H1 (cell line): ENCODE measurements around the gene CCDC86. TPM values are rescaled to one million over a fixed set of nuclear protein-coding genes. Genes with fewer than 3 reads are reported as not detected.

Experiments
- ASH2L ChIP-seq: fragments of 200-600, 300-600 bp; sonication (generic); IDR thresholded peaks from one replicate; pipeline ENCODE4 v1.7.1; 2017; ENCODE audit warnings: low read length
- BCL11A ChIP-seq, 2 experiments: IDR thresholded peaks; one replicate each; pipeline ENCODE4 v1.6.1; 2011; ENCODE audit warnings: low read depth in 2 of 2, low read length in 2 of 2, mild to moderate bottlenecking in 2 of 2
- CBX8 ChIP-seq: fragments of 300-800, 300-1000 bp; sonication (generic); IDR thresholded peaks from 2 replicates; pipeline ENCODE4 v1.7.1; 2016; ENCODE audit warnings: low read depth, low read length, borderline replicate concordance
- CHD7 ChIP-seq: fragments of 300-600 bp; sonication (generic); IDR thresholded peaks from 2 replicates; pipeline ENCODE4 v1.7.1; 2012; ENCODE audit warnings: low read length, moderate library complexity, mild to moderate bottlenecking, inconsistent platforms; ENCODE audit not compliant: insufficient replicate concordance
- NRF1 ChIP-seq: IDR thresholded peaks from 2 replicates; pipeline ENCODE4 v1.6.1; 2011; ENCODE audit warnings: mild to moderate bottlenecking, low read depth, low read length, improper control_type of control experiment
- RAD21 ChIP-seq, 2 experiments: IDR thresholded peaks in 1 of 2; conservative IDR thresholded peaks in 1 of 2; 2 replicates each; pipeline ENCODE4 v1.6.1; 2011; ENCODE audit warnings: low read depth in 2 of 2, low read length in 2 of 2, improper control_type of control experiment in 1 of 2, inconsistent platforms in 1 of 2, mild to moderate bottlenecking in 1 of 2, moderate library complexity in 1 of 2
- RBBP5 ChIP-seq: IDR thresholded peaks from 2 replicates; pipeline ENCODE4 v1.7.1; 2012; ENCODE audit warnings: low read depth, mild to moderate bottlenecking, inconsistent platforms, low read length, moderate library complexity, borderline replicate concordance
- RFX5 ChIP-seq: IDR thresholded peaks from 2 replicates; pipeline ENCODE4 v1.6.1; 2011; ENCODE audit warnings: low read depth, low read length, improper control_type of control experiment, borderline replicate concordance
- SIN3A ChIP-seq, 2 experiments: IDR thresholded peaks in 1 of 2; conservative IDR thresholded peaks in 1 of 2; 2 replicates each; pipeline ENCODE4 v1.6.1; 2011 to 2012; ENCODE audit warnings: low read length in 2 of 2, improper control_type of control experiment in 1 of 2, low read depth in 1 of 2, mild to moderate bottlenecking in 1 of 2
- SIRT6 ChIP-seq: IDR thresholded peaks from one replicate; pipeline ENCODE4 v1.7.1; 2012; ENCODE audit warnings: low read length, inconsistent platforms
- SRF ChIP-seq: IDR thresholded peaks from 2 replicates; pipeline ENCODE4 v1.6.1; 2011; ENCODE audit warnings: mild to moderate bottlenecking, low read depth, low read length, moderate library complexity
- polyA plus RNA-seq, 7 experiments: library from polyadenylated mRNA; depleted of rRNA in 3 of 7; stranded (reverse) in 5 of 7; unstranded in 2 of 7; fragments of >200 nt in 5 of 7; fragments of 200-250 nt in 2 of 7; gene quantifications; 1 replicate in 5 of 7; 2 replicates in 1 of 7; 4 replicates in 1 of 7; pipeline versions ENCODE4 v1.2.1 to v1.2.3, GENCODE V29; 2011 to 2013; ENCODE audit warnings: missing spikeins in 2 of 7, mixed read lengths in 2 of 7
- total RNA-seq: library from RNA; stranded (reverse); fragmentation: NEBNext Ultra II Directional; extraction: Animal tissue kit (Norgen Biotek cat#: 25700); gene quantifications from 2 replicates; pipeline ENCODE4 v1.2.1, GENCODE V29; 2021

CCDC86 gene
- total and polyA plus RNA-seq, 2 of the 8 experiments (the other 6 are each of a cell fraction or from before 2014, with no cell fraction given) = 37.7 to 76.4 TPM

DNA sequence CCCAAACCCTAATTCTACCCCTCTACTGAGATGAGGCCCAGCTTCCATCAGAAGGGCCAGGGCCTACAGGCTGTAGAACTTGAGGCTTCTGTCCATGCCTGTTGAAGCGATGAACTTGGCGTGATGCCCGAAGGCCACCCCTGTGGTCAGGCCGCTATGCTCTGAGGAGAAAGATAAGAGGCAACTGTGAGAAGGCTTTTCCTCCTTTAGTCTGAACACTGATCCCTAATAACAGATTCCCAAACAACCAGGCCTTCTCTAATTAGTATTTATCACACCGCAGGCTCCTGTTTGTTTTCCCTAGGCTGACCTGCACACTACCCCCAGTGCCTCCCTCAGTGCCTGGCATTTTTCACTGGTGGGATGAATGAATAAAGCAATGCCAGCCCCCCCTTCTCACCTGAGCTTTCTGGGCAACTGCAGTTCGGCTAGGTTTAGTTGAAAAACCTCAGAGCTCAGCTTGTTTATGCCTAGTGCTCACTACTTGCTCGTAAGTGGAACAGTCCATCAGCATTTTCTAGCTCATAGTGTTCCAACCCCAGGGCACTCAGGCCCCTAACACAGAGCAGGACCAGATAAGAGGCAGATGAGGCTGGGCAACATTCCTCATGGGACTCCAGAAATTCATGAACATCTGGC lies 49.3 kb downstream of the CCDC86 start (continued):
- no peak for TF ChIP-seq CHD7
- no peak for TF ChIP-seq RBBP5
- TF ChIP-seq ASH2L = no peak
- no peak for TF ChIP-seq CBX8
- no peak for TF ChIP-seq RFX5
- no peak for TF ChIP-seq RAD21 (IDR thresholded peaks at IDR 0.05 in 1 of 2, conservative IDR thresholded peaks at IDR 0.05 in 1 of 2; ENCODE audit: low read depth in 2 of 2, low read length in 2 of 2)
- no peak for TF ChIP-seq SIRT6
- no peak for TF ChIP-seq BCL11A (IDR thresholded peaks at IDR 0.05; ENCODE audit: low read depth in 2 of 2, low read length in 2 of 2)
- TF ChIP-seq NRF1 = no peak
- TF ChIP-seq SRF = no peak
- TF ChIP-seq SIN3A (conservative IDR thresholded peaks at IDR 0.05 in 1 of 2, IDR thresholded peaks at IDR 0.05 in 1 of 2; ENCODE audit: low read depth in 1 of 2, low read length in 2 of 2) = no peak
